Transverse colon (tissue), 4 donors: ENCODE data around the gene TFAP2A. TPM values are rescaled to one million over a fixed set of nuclear protein-coding genes. Genes with fewer than 3 reads are reported as not detected.

Experiments used
- DNase-seq: peaks from one replicate; pipeline ENCODE4 v3.0.0-alpha.2; 2019
- H3K27ac ChIP-seq, 4 donors: fragments of 200-600 bp; sonication (generic); 2 replicates each; pipeline ENCODE4 v1.5.1; 2016 to 2018; ENCODE audit warnings: inconsistent platforms in 4 of 4
- H3K27me3 ChIP-seq: fragments of 200-600 bp; sonication (generic); 2 replicates; pipeline ENCODE4 v1.5.1; 2017; ENCODE audit warnings: inconsistent platforms
- H3K36me3 ChIP-seq, 4 donors: fragments of 200-600 bp; sonication (generic); 2 replicates each; pipeline ENCODE4 v1.5.1; 2017 to 2019; ENCODE audit warnings: inconsistent platforms in 4 of 4
- H3K4me1 ChIP-seq, 4 donors: fragments of 200-600 bp; sonication (generic); 2 replicates each; pipeline ENCODE4 v1.5.1; 2017 to 2020; ENCODE audit warnings: inconsistent platforms in 4 of 4
- H3K4me3 ChIP-seq, 4 donors: fragments of 200-600 bp; sonication (generic); 1 replicate in 1 of 4; 2 replicates in 3 of 4; pipeline versions ENCODE4 v1.5.1 to v1.6.1; 2017 to 2019; ENCODE audit warnings: inconsistent platforms in 4 of 4
- H3K9me3 ChIP-seq, 2 donors: fragments of 200-600 bp; sonication (generic); 2 replicates each; pipeline ENCODE4 v1.5.1; 2017 to 2019; ENCODE audit warnings: inconsistent platforms in 2 of 2
- CTCF ChIP-seq, 5 experiments: fragments of 200-600 bp in 3 of 5; fragments of 450-650 bp in 2 of 5; sonication (generic) in 3 of 5; IDR thresholded peaks; 1 replicate in 2 of 5; 2 replicates in 3 of 5; pipeline ENCODE4 v1.5.1; 2016 to 2017; ENCODE audit warnings: antibody characterized with exemption in 5 of 5, inconsistent platforms in 3 of 5, mild to moderate bottlenecking in 2 of 5, moderate library complexity in 1 of 5
- EP300 ChIP-seq: sonication (generic); formaldehyde crosslinking; IDR thresholded peaks from one replicate; pipeline ENCODE4 v1.6.1; 2017; ENCODE audit warnings: antibody characterized with exemption, low read depth
- POLR2A ChIP-seq: fragments of 450-650 bp; IDR thresholded peaks from one replicate; pipeline ENCODE4 v1.6.1; 2016; ENCODE audit warnings: antibody characterized with exemption, mild to moderate bottlenecking, moderate library complexity
- POLR2AphosphoS5 ChIP-seq, 3 donors: sonication (generic); formaldehyde crosslinking; IDR thresholded peaks; one replicate each; pipeline ENCODE4 v1.6.1; 2016; ENCODE audit warnings: antibody characterized with exemption in 3 of 3
- WGBS, 2 donors: methylation state at CpG; one replicate each; pipeline ENCODE4 v1.1.5; 2018; ENCODE audit warnings: low coverage in 1 of 2; 5-methylcytosine and 5-hydroxymethylcytosine counted together
- in situ Hi-C, 4 donors: fragments of 200-750 bp; cut with MboI; loops; one replicate each; pipeline versions ENCODE4 v1.15.0 to v1.15.1; 2017; ENCODE audit warnings: low sequenced_read_pairs in 3 of 4, low pct_ligation_motif_present in 1 of 4, low pct_unique_long_range_greater_than_20kb in 1 of 4
- intact Hi-C: fragments of 100-400 bp; cut with DNase I; formaldehyde crosslinking; loops from one replicate; pipeline ENCODE4 v1.15.1; 2023; ENCODE audit warnings: low total_unique reads
- total RNA-seq, 4 donors: library from RNA; depleted of rRNA; stranded (reverse); fragments of >200 nt; gene quantifications; one replicate each; pipeline ENCODE4 v1.1.0, GENCODE V29; 2016

Gene TFAP2A
- total RNA-seq, 4 donors from 2014 or later, result not detected

GRCh38 chr6:10413850-10414738 is 780 bp downstream of the TFAP2A start:
- in situ Hi-C loops (loop anchor here in 1 of 4 donors (25.0 kb wide), 1 partner anchor 377 kb away; no protein-coding TSS in a partner anchor), intact Hi-C loops (no loop called here)
- TF ChIP-seq CTCF (IDR thresholded peaks at IDR 0.05) (no peak), EP300 (no peak), POLR2AphosphoS5 (IDR thresholded peaks at IDR 0.05) (no peak)
- 4 to 8% methylated on average over 10 to 37 of the region's 37 CpGs for WGBS, 2 donors
- Histone ChIP-seq H3K27ac (no peak overlapping the region), H3K9me3 (no peaks in the 10 kb centered on the region), H3K4me3 (peak overlapping the region in 1 of 4 donors; percentile 79), H3K36me3 (no peaks in the 10 kb centered on the region), H3K27me3 (peaks cover 100% of the 10 kb centered on the region), H3K4me1 (peaks cover 17 to 52% (median 29%) of the 10 kb centered on the region in 4 donors)
- DNase-seq, result no peak

GRCh38 chr6:10413262-10413849 is 1.5 kb downstream of the TFAP2A start:
- WGBS, 2 donors, result 13 to 16% methylated on average over 7 to 30 of the region's 31 CpGs
- Histone ChIP-seq H3K27ac (peak overlapping the region in 1 of 4 donors; percentile 37), H3K36me3 (no peaks in the 10 kb centered on the region), H3K4me1 (peaks cover 17 to 52% (median 29%) of the 10 kb centered on the region in 4 donors), H3K4me3 (peak overlapping the region in 3 of 4 donors; percentile 49 to 79 (median 56)), H3K9me3 (no peaks in the 10 kb centered on the region), H3K27me3 (peaks cover 100% of the 10 kb centered on the region)
- in situ Hi-C loops, result loop anchor here in 1 of 4 donors (25.0 kb wide), 1 partner anchor 376 kb away; no protein-coding TSS in a partner anchor
- no peak for DNase-seq
- intact Hi-C loops, result no loop called here
- TF ChIP-seq POLR2AphosphoS5 (IDR thresholded peaks at IDR 0.05), result no peak
- TF ChIP-seq POLR2A, result no peak
- TF ChIP-seq EP300, result no peak
- TF ChIP-seq CTCF (IDR thresholded peaks at IDR 0.05), result no peak

- WGBS, 2 donors, result 1% methylated on average over 68 of the region's 82 CpGs; no CpG with 5 or more reads in 1 of the 2 donors
- peaks cover 17 to 52% (median 29%) of the 10 kb centered on the region in 4 donors for H3K4me1 ChIP-seq
These were observed 2.2 kb downstream of the TFAP2A start for GRCh38 chr6:10412461-10413261.

More at GRCh38 chr6:10412461-10413261, 2.2 kb downstream of the TFAP2A start:
- TF ChIP-seq CTCF (IDR thresholded peaks at IDR 0.05) (no peak), EP300 (no peak)
- H3K4me3 ChIP-seq, result peak overlapping the region; percentile 44 to 79 (median 52)
- peak; percentile 36 for DNase-seq
- intact Hi-C loops (no loop called here), in situ Hi-C loops (loop anchor here in 1 of 4 donors (25.0 kb wide), 1 partner anchor 375 kb away; no protein-coding TSS in a partner anchor)
- H3K9me3 ChIP-seq, result no peaks in the 10 kb centered on the region
- H3K36me3 ChIP-seq, result no peaks in the 10 kb centered on the region
- peaks cover 100% of the 10 kb centered on the region for H3K27me3 ChIP-seq
- peak overlapping the region; percentile 20 to 58 (median 31) for H3K27ac ChIP-seq
